Dermis microvascular lymphatic vessel endothelial cell (primary cell): ENCODE measurements around the gene XYLT2. TPM values are rescaled to one million over a fixed set of nuclear protein-coding genes. Genes with fewer than 3 reads are reported as not detected.
A peak's percentile ranks its signal among the peaks of the same experiment; 100 is the strongest.
"Not testable (repeated sequence)": the region's sequence is repeated elsewhere in the genome, so short reads cannot be mapped to it uniquely, and the experiment has no call there.

Experiments used
- DNase-seq, 2 donors: peaks; one replicate each; pipeline versions ENCODE4 v3.0.0 to v3.0.0-alpha.2; 2010; ENCODE audit warnings: low read depth in 2 of 2
- total RNA-seq: library from RNA; depleted of rRNA; stranded (reverse); fragments of >200 nt; gene quantifications from 2 replicates; pipeline ENCODE4 v1.2.1, GENCODE V29; 2014

Gene XYLT2
- total RNA-seq, result 16.6 and 20.2 TPM in 2 replicates

DNA sequence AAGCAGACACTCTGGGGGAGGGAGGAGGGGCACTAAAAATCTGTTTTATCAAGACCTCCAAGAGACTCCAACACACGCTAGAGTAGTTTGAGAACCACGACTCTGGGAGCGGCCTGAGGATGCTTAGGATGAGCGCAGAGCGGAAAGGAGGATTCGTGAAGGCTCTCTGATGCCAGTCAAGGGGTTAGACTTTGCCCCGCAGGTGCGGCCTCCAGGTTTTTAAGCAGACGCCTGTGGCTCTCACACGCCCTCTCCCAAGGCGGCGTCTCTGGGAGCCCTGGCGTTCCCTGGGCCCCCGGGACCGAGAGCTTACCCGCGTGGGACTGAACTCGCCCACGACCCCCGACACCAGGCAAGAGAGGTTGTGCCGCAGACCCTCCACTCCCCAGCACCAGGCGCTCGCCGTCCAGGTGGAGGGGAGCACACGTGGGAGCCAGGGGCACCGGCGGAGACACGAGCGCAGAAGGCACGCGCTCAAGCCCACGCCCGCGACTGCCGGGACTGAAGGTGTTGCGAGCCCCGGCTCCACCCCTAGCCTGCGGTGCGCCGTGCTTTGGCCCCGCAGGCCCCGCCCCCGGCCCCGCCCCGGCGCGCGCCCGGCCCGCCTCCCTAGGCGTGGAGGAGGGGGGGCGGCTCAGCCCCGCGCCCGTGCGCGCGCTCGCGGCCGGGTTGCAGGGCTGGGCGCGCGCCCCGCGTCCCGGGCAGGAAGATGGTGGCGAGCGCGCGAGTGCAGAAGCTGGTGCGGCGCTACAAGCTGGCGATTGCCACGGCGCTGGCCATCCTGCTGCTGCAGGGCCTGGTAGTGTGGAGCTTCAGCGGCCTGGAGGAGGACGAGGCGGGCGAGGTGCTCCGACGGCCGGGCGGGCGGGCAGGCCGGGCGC is at the start of gene XYLT2:
Gene XYLT2 (plus strand): TSS at position 695 of the 881 bp plus-strand sequence. CDS start 15 bp downstream, at position 710.
- DNase-seq, result peak; percentile 57 to 89

- peak; percentile 49 to 69 for DNase-seq
These were observed 48.5 kb upstream of the XYLT2 start for GRCh38 chr17:50297407-50297865.

GRCh38 chr17:50298018-50298417 is 47.9 kb upstream of the XYLT2 start:
- no peak for DNase-seq

DNA sequence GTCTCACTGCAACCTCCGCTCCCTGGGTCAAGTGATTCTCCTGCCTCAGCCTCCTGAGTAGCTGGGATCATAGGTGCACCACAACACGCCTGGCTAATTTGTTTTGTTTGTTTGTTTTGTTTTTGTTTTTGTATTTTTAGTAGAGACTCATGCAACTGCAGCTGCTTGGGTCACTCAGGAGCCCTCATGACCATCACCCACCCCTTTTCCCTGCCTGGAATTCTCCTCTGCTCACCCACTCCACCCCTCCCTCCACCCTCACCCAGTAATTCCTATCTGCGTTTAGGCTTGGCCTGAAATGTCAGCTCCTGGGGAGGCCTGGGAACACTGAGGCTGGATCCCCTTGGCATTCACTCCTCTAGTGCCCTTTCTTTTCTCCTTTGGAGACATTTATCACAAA is 46.1 kb upstream of the XYLT2 start:
- DNase-seq, result no peak

GRCh38 chr17:50300824-50301223 is 45.1 kb upstream of the XYLT2 start:
- DNase-seq, result not testable (repeated sequence)

- no peak for DNase-seq
These were observed 43.9 kb upstream of the XYLT2 start for GRCh38 chr17:50301891-50302584.

GRCh38 chr17:50303051-50303450 is 42.9 kb upstream of the XYLT2 start:
- no peak for DNase-seq

- no peak for DNase-seq
These were observed 42.3 kb upstream of the XYLT2 start for GRCh38 chr17:50303596-50303995.

GRCh38 chr17:50304781-50305404 is 41.0 kb upstream of the XYLT2 start:
- DNase-seq, result no peak

GRCh38 chr17:50307654-50308053 is 38.3 kb upstream of the XYLT2 start:
- DNase-seq, result no peak

- DNase-seq, result no peak
These were observed 37.3 kb upstream of the XYLT2 start for GRCh38 chr17:50308666-50309065.

DNA sequence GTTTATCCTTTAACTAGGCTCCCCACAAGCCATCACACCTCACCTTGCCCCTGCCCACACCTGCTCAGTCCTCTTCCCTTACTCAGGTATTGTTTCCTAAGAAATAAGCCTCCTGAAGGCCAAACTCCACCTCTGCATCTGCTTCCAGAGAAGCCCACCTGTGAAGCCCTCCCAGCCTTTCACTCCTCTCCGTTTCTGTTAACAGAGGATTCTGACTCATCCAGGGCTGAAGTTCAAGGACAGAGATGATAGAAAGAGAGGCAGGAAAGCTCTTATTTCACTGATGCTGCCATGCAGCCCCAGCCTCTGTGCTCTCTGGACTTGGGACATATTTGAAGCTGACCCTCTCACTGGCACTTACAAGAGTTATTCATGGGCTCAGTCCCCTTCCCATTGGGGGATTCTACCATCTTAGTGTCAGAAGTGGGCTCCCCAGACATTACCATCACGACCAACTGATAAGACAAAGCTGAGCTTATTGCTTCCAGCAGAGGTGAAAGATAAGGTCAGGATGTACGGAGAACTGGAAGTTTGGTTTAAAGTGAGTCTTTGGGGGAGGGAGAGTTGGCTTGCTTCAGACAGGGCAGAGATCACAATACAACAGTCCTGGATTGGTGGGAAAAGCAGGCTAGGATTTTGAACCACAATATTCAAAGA is 35.3 kb upstream of the XYLT2 start:
- DNase-seq, result no peak

GRCh38 chr17:50311112-50311460 is 34.8 kb upstream of the XYLT2 start:
- no peak for DNase-seq

- DNase-seq, result no peak
These were observed 34.4 kb upstream of the XYLT2 start for GRCh38 chr17:50311483-50311882.

- DNase-seq, result no peak
These were observed 33.6 kb upstream of the XYLT2 start for GRCh38 chr17:50312308-50312707.

GRCh38 chr17:50314456-50315011 is 31.4 kb upstream of the XYLT2 start:
- DNase-seq, result no peak

- DNase-seq, result no peak
These were observed 29.8 kb upstream of the XYLT2 start for GRCh38 chr17:50316016-50316587.

- DNase-seq, result not testable (repeated sequence)
These were observed 29.3 kb upstream of the XYLT2 start for GRCh38 chr17:50316660-50317059.

DNA sequence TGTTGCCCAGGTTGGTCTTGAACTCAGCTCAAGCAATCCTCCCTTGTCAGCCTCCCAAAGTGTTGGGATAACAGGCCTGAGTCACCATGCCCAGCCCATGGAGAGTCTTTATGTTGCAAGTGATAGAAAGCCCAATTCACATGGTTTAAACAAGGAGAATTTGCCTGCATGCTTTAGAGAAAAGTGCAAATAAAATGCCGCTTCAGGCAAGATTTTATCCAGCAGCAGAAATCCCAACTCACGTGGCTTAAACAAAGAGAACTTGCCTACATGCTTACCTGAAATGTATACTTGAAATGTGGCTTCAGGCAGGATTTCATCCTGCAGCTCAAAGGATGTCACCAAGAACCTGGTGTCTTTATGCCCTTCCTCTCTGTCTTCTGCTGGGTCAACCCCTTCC is 28.8 kb upstream of the XYLT2 start:
- no peak for DNase-seq

DNA sequence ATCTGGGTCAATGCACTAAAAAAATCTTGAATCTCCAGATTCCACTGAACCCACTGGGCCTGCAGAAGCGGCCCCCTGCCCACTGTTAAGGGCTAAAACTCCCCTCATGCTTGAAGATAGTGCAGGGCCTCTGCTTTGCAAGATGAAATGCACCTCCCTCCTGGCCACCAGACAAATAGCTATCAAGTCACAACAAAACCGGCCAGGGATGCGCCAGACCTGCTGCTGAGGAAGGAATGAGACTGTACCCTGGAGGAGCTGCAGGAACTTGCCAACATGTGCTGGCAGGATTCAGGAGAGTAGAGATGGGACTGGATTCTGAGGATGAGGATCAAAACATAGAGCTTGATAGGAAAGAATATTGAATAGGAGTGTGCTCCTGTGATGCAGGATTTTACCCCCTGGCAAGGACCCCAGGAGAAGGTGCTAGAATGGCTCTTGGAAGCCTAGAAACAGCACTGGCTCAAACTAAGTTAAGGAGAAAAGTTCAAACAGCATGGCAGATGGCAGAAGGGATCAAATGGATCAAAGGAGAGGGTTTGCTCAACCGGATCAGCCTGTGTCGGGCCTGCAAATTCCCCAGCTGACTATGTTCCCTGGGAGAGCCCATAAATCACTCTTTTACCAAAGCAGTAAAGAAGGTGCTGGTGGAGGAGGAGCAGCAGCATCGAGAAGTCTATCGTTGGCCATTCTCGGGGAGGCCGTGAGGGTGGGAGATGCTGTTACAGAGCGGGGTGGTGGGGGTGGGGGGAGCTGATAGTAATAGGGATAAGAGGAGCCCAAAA is 27.2 kb upstream of the XYLT2 start:
- no peak for DNase-seq
